ENCODE data around the gene DLK1.

The DLK1 gene

DNA sequence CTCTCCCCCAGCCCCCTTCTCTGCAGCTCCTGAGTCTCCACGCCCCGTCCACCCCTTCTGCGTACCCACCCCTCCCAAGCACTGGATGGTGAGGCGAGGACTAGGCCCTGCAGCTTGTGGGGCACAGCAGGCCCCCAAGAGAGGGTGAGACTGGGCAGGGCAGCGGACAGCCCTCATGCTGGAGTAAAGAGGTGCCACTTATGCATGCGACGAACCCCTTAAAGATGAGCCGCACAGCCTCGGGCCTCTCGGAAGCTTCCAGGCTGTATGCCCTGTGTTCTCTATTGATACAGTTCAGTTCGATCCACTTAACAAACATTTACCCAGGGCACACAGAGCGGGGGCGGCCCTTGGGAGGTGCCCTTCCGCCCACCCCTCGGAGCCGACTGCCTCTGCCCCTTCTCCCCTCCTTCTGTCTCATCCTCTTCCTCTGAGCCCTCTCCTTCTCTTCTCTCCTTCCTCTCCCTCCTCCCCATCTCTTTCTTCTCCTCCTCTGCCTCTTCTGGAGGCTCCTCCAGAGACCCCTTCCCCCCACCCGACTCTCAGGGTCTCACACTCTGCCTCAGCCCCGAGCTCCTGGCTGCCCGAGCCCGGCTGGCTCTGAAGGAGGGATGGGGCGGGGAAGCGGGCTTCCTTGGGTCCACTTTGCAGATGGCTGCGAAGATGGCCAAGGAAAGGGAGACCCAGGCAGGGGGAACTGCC lies 32.7 kb upstream of the DLK1 start:
- no peak for DNase-seq (ENCODE audit: low read depth in 2 of 2, low spot score in 1 of 2)

DNA sequence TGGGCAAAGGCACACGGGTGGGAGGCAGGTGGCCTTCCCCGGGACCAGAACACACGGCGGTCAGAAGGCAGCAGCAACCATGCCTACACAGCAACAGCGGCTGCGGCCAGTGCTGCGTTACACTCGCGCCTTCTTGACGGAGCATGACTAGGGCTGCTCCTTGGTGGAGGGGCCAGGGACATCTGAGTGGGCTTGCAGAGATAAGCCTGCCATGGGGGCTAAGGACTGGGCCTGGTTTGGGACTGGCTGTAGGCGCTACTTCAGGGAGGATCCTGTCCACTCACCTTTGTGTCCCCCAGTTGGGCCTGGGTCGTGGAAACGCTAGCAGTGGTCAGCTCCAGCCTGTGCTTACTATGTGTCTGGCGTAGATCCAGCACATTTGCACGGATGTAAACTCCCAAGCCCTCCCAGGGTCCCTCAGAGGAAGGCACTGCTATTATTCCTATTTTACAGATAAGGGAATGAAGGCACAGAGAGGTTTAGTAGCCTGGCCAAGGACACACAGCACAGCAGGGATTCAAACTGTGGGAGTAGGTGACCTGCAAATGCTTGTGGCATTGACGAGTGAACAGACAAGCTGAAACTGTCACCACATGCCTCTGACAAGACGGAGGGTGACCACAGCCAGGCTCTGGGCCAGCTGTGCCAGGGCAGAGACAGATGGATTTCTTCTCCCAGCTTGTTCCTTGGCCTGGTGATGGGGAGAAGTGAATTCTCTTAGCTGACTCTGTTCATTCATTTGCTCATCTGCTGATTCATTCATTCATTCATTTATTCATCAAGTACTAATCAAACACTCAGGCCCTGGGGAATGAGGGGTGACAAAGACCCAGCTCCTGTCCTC lies 31.9 kb upstream of the DLK1 start:
- DNase-seq (ENCODE audit: low read depth in 2 of 2, low spot score in 1 of 2) = no peak

DNA sequence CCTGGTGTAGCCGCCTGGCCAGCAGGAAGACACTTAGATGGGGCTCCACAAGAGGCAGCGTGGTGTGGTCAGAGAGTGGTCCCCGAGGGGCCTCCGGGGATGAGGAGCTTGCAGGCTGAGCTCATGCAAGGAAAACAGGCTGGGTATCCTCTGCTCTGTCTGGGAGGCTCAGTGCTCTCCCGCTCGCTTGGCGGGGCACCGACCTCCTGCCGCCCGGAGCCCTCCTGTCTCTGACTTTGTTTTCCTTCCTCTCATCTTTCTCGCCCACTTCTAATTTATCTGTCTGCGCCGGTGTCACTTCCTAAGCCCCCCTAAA lies 31.3 kb upstream of the DLK1 start:
- no peak for DNase-seq (ENCODE audit: low read depth in 2 of 2, low spot score in 1 of 2)

DNA sequence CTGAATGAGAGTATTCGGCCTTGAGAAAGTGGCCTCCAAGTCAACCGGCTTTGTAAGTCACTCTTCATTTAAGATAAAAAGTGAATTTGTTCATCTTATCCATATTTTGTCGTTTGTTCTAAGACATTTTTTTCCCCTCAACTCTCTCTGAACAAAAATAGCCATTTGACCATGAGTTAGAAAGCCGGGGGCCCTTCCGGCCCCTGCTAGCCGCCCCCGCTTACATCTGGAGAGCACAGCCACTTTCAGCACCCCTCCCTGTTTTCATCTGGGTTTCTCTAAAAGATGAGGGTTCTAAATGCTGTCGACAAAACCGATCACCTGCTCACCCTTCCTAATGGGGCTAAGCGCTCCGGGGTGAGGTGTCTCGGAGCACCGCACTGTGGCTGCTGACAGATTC lies 30.7 kb upstream of the DLK1 start:
- no peak for DNase-seq (ENCODE audit: low read depth in 2 of 2, low spot score in 1 of 2)

DNA sequence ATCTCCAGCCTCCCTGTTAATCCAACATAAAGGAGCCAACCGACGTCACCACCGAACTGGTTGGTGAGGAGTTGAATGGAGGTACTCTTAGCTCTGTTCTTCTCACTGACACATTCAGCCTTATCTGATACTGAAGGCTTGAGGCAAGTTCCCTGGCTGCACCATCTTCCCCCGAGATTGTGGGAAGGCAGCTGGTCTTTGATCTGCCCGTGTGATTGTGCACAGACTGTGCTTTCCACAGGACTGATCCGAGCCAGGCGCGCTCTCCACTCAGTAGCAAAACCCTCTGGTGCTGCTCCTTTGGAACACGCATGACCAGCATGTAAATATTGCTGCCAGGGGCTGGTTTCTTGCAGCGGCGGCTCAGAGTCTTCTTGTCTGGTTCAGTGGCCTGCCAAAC lies 30.1 kb upstream of the DLK1 start:
- DNase-seq (ENCODE audit: low read depth in 2 of 2, low spot score in 1 of 2) = no peak

DNA sequence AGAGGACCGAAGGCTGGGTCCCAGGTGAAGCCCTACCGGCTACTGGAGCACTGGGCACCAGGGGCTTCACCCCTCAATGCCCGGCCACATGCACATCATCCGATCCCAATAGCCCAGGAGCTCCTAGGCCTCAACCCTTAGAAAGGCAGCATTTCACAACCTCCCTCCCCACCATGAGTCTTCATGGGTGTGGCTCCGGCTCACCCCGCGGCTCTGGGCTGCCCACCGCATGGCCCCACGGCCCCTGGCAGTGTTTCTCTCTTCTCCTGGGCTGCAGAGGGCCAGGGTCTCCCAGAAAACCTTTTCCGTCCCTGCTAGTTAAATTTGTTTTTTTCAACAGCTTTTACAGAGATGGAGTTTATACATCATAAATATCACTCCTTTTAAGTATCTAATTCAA lies 28.6 kb upstream of the DLK1 start:
- no peak for DNase-seq (ENCODE audit: low read depth in 2 of 2, low spot score in 1 of 2)

DNA sequence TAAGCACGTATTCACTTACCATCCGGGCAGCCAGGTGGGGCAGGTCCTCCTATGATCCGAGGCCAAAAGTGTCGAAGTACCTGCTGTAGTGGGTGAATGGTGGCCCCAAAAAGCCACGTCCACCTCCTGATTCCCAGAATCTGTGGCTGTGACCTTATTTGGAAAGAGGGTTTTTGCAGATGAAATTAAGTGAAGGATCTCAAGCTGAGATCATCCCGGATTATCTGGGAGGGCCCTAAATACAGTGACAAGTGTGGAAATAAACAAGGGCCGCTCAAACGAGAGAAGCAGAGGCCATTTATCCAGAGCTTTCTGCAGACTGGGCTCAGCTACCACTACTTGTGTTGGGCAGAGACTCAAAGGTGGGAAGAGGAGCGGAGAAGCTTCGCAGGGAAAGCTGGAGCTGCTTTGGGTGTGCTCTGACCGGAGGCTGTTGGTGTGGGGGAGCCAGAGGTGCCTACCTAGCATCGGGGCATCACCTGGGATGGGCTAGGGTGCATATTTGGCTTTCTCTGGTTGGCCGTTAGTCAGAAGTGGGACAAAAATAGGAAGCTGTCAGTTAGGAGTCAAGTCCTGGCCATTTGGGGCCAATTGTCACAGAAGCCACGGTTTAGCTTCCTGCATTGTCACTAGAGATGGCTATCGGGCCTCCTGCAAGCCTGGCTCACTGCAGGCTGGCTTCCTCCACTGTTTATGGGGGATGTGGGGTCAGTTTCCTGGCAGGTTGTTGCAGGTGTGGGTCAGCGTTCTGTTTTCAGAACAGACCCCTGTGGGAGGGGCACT lies 27.8 kb upstream of the DLK1 start:
- no peak for DNase-seq (ENCODE audit: low read depth in 2 of 2, low spot score in 1 of 2)

DNA sequence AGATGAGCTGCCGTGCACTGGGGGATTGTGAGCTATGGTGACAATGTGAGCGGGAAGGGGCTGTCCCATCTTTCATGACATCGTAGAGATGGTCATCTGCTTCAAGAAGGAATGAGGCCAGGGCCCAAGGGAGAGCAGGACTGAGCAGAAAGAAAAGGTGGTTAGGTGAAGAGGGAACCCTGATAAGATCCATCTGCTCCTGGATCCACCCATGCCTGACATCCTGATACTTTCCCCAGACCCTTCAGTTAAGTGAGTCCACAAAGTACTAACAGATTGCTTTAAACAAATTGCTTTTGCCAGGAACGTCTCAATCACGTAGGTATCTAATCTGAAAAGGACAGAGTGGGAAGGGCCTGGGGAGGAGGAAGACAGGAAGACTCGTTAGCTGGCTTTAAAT lies 25.4 kb upstream of the DLK1 start:
- DNase-seq (ENCODE audit: low read depth in 2 of 2, low spot score in 1 of 2) = no peak

DNA sequence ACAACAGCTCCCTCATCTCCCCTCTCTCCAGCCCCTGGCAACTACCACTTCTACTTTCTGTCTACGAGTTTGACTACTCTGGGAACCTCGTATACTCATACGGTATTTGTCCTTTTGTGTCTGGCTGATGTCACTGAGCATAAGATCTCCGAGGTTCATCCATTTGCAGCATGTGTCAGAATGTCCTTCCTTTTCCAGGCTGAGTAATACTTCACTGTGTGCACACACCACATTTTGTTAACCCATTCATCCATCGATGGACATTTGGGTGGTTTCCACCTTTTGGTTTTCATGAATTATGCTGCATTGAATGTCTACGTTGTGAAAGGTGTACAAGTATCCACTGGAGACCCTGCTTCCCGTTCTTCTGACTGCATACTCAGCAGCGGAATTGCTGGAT lies 24.1 kb upstream of the DLK1 start:
- DNase-seq (ENCODE audit: low read depth in 2 of 2, low spot score in 1 of 2) = no peak

DNA sequence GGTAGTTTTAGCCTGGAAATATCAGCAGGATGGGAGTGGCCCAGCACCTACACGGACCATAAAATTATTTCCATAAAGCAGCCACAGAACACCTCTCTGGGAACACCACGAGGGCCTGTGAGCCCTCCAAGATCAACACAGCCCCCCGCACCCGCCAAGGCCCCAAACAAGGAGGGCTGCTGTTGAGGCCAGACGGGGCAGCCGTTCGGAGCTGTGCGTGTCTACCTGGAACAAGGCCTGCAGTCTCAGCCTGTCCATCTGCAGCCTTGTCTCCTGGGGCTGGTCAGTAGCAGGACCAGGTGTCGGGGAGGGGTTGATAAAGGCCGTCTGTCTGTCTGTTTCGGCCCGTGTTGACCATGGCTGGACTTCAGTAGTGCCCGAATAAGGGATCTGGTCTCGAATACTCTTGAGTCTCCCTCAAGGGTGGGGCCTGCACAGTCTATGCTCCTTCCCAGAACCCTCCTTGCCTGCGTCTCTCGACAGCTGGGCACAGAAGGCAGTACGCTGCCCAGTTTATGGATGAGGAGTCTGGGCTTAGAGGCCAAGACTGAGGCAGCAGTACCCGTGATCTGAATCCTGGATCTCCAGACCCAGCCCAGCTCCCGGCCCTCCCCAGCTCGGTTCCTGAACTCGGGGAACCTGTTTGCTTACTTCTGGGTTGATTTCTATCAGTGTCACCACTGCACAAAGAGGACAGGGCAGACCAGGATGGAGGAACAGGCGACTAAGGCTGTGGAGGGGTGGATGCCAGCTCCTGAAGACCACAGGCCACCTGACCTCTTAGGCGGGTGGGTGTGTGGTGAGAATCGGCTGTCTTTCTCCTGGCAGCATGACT lies 23.1 kb upstream of the DLK1 start:
- no peak for DNase-seq (ENCODE audit: low read depth in 2 of 2, low spot score in 1 of 2)

DNA sequence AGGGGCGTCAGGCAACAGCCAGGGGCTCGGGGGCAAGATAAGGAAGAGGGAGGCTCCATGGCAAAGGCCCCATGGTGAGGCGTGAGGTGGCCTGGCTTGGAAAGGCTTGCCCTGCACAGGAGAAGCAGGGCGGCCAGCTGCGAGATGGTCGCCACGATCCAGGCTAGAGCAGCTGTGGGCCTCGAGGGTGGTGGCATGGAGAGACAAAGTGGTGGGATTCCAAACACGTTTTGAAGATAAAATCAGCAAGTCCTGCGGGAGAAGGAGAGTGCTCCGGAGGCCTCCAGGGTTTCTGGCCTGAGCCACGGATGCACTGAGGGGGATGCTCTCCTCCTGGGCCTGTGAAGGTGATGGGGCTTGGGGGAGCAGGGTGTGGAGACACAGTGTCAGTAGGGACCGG lies 20.5 kb upstream of the DLK1 start:
- DNase-seq (ENCODE audit: low read depth in 2 of 2, low spot score in 1 of 2) = no peak

DNA sequence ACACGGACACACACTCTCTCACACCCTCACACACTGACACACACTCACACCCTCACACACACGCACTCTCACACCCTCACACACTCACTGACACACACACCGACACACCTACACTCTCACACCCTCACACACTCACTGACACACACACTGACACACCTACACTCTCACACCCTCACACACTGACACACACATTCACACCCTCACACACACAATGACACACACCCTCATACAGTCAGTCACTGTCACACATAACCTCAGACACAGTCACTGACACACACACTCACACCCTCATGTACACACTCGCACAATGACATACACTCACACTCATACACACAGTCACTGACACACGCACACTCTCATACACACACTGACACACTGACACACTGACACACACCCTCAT lies 19.8 kb upstream of the DLK1 start:
- DNase-seq (ENCODE audit: low read depth in 2 of 2, low spot score in 1 of 2) = no peak

DNA sequence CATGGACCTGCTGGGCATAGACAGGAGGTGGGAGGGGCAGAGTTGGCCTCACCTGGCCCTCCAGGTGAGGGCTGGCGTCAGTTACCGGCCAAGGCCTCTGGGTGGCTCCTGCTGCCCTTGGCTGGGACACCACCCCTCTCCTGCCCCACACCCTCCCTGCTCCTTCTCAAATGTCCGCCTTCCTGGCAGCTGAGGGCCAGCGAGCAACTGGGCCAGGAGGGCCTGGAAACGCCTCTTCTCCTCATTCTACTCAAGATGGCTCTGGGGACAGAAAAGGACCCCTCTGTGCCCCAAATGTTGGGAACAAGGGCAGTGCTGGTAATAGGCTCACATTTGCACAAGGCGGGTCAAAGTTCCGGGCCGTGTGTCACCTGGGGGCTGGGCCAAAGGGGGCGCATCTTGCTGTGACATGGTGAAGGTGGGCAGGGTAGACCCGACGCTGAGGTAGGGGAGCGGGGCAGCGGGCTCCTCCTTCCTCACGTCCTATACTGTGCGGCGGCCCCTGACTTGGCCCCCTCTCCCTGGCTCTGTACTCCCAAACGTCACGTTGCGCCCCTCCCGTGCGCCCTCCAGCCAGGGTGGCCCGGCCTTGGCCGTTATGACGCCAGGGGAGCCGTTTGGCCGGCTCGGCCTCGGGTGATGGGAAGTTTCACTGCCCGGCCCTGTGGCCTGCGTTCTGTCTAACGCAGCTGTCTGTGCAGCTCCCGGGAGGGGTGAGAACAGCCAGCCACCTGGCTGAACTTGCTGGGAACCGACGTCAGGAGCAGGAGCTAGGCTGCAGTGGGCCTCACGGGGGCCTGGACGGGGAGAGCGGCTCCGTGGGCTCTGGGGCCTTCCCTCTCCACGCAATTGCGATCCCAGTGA lies 18.0 kb upstream of the DLK1 start:
- no peak for DNase-seq (ENCODE audit: low read depth in 2 of 2, low spot score in 1 of 2)

DNA sequence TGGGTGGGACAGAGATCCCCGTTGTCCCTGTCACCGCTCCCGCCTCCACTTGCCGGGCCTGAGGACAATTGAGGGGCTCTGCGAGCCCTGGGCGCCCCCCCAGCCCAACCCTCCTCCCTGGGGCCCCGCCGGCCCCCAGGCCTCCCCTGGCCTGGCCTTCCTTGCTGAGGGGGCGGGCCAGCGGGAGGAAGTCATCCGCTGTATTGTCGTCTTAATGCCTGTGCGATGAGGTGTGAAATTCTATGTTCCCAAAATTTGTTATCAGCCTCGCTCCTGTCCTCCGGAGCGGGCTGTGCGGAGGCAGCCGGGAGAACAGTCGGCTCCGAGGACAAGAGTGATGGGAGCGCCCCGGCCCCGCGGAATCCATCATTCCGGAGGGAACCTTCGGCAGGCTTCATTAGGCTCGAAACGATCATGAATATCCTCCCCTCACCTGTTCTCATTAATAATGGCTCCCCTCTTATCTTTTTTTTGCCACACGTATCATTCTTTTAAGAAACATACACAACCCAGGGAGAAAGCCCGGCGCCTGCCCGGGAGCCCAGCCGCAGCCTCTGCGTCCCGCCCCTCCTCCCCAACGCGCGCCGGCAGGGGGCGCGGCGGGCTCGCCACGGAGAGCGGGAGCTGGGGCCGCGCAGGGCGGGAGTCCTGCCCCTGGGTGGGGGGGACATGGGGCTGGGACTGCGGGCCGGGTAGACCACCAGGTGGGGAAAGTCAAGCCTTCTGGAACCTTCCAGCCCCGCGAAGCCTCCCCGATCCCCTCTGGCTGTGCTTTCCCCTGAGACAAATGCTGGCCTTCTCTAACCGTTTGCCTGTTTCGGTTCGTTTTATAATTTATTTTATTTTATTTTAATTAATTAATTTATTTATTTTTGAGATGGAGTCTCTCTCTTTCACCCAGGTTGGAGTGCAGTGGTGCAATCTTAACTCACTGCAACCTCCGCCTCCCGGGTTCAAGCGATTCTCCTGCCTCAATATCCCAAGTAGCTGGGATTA lies 17.1 kb upstream of the DLK1 start:
- no peak for DNase-seq (ENCODE audit: low read depth in 2 of 2, low spot score in 1 of 2)

DNA sequence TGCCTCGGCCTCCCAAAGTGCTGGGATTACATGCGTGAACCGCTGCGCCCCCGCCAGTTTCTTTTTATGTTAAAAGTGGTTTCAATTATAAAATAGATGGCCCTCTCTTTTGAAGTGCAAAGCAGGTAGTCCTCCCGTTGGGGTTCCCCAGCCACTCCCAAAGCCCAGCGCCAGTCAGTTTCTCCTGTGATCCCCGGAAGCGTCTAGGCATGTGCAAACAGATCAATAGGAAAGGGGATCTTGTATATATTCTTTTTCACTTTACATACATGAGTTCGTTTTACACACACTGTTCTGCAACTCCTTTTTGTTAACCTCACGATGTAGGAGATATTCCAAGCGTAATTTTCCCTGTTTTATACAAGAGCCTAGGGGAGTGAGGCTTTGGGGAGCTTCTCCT lies 16.3 kb upstream of the DLK1 start:
- DNase-seq (ENCODE audit: low read depth in 2 of 2, low spot score in 1 of 2) = no peak

DNA sequence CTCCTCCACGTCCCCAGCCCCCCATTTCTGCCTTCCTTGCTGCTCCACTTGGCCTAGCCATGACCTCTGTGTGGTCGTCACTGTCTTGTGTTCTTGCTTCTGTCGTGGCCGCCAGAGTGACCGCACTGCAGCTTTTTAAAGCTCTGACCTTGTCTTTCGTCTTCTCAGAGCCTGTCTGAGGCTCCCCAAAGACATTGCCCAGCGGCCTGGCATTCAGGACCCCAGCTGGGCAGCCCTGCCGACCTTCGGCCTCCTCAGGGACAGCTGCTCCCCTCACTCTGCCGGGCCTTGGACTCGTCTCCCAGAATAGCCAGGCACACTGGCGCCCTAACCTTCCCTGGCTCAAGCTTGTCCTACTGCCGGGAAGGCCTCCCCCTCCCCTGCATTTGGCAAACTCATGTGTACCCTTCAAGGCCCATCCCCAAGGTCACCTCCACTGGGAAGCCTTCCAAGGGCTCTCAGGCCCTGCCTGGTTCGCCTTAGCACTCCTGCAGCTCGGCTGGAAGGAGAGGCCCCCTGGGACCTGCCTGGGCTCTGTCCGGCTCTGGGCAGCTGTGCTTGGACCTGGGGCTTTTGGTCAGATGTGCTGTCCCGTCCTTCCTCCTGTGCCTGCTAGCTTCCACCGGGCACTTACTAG lies 15.7 kb upstream of the DLK1 start:
- no peak for DNase-seq (ENCODE audit: low read depth in 2 of 2, low spot score in 1 of 2)

DNA sequence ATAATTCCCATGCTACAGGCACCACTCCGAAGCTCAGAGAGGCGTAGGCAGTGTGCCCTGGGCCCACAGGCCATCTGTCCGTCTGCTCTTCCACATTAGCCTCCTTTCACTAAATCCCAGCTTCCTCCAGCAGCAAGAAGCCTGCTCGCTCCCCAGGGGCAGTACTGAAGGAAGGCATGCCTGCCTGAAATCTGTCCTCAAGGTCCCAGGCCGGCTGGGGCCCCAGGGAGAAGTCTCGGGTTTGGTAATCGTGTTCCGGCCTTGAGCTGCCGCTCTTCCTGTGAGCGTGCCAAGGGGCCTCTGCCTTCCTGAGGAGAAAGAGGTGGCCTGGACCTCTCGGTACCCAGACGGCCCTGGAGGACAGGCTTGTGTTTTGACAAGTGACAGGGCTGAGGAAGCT lies 15.2 kb upstream of the DLK1 start:
- no peak for DNase-seq (ENCODE audit: low read depth in 2 of 2, low spot score in 1 of 2)

DNA sequence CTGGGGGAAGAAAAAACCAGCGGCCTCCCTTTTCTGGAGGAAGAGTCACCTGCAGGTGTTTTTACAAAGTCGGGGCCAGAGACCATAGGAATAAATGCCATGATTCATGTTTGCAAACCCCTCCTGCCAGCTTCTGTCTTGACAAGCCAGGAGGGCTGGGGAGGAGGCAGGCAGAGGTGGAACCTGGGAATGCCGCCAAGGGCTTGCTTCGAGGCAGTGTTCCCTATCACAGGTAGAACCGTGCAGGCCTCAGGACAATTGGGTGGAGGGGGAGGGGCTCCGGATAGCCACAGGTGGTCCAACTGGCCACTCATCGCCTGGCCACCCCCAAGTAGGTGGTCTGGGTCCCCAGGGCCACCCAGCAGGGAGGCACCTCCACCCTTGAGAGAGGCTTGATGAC lies 14.2 kb upstream of the DLK1 start:
- DNase-seq (ENCODE audit: low read depth in 2 of 2, low spot score in 1 of 2) = no peak

DNA sequence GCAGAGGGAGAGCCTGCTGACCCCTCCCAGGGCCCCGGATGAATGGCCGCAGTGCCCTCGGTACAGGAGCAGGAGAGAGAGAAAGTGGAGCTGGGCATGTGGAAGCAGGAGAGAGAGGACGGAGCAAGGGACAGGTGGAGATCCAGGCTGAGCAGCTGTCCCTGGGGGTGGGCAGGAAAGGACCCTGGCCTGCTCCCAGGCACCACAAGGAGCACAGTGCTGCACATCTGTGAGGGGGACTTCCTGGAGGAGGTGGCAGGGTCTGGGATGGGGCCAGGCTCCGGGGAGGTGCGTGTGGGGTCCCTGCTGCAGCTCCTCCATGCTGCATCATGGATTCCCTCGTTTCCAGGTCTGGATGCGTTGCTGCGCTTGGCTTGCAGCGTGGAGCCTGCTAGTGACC lies 13.0 kb upstream of the DLK1 start:
- no peak for DNase-seq (ENCODE audit: low read depth in 2 of 2, low spot score in 1 of 2)

All from stimulated activated CD8-positive, alpha-beta memory T cell treated with anti-CD3 and anti-CD28 coated beads, Interleukin-4, amount 100 ng/mL, for 1 hour (primary cell).